Right atrium auricular region (tissue), 2 donors: ENCODE results near the gene SNX22. TPM values are rescaled to one million over a fixed set of nuclear protein-coding genes. Genes with fewer than 3 reads are reported as not detected.
A peak's percentile ranks its signal among the peaks of the same experiment; 100 is the strongest.

Experiments used
- DNase-seq: peaks from one replicate; pipeline ENCODE4 v3.0.0-alpha.2; 2019; ENCODE audit warnings: low spot score
- H3K27ac ChIP-seq, 2 donors: fragments of 200-600 bp; sonication (generic); 1 replicate in 1 of 2; 2 replicates in 1 of 2; pipeline ENCODE4 v1.5.1; 2016 to 2019
- H3K27me3 ChIP-seq, 2 donors: fragments of 200-600 bp; sonication (generic); one replicate each; pipeline versions ENCODE4 v1.5.1 to v1.6.0; 2017 to 2019
- H3K36me3 ChIP-seq: fragments of 200-600 bp; sonication (generic); one replicate; pipeline ENCODE4 v1.5.1; 2016
- H3K4me1 ChIP-seq, 2 donors: fragments of 200-600 bp; sonication (generic); one replicate each; pipeline versions ENCODE4 v1.5.1 to v1.6.0; 2017 to 2019
- H3K4me3 ChIP-seq, 2 donors: fragments of 200-600 bp; sonication (generic); 1 replicate in 1 of 2; 2 replicates in 1 of 2; pipeline ENCODE4 v1.5.1; 2017 to 2019; ENCODE audit warnings: mild to moderate bottlenecking in 1 of 2, moderate library complexity in 1 of 2
- H3K9me3 ChIP-seq, 2 donors: fragments of 200-600 bp; sonication (generic); one replicate each; pipeline ENCODE4 v1.5.1; 2019
- CTCF ChIP-seq, 2 donors: fragments of 200-600 bp; sonication (generic); IDR thresholded peaks; one replicate each; pipeline ENCODE4 v1.5.1; 2019; ENCODE audit warnings: antibody characterized with exemption in 2 of 2
- total RNA-seq, 2 donors: library from RNA; depleted of rRNA; stranded (reverse); fragments of >200 nt; gene quantifications; one replicate each; pipeline ENCODE4 v1.1.0, GENCODE V29; 2016

The SNX22 gene
- total RNA-seq, 2 donors from 2014 or later, result 11.9 to 12.4 TPM

- no peak for DNase-seq
- Histone ChIP-seq H3K27ac (no peak overlapping the region), H3K9me3 (no peaks in the 10 kb centered on the region), H3K4me3 (no peak overlapping the region), H3K4me1 (peaks cover 0 to 33% of the 10 kb centered on the region in 2 donors), H3K27me3 (no peaks in the 10 kb centered on the region), H3K36me3 (peaks cover 77% of the 10 kb centered on the region)
- TF ChIP-seq CTCF (IDR thresholded peaks at IDR 0.05), result no peak
These were observed 15.2 kb upstream of the SNX22 start for GRCh38 chr15:64136347-64136746.

- DNase-seq, result no peak
- H3K27ac ChIP-seq, result peak overlapping the region; percentile 64 to 70
- peaks cover 0 to 26% of the 10 kb centered on the region in 2 donors for H3K4me1 ChIP-seq
- H3K9me3 ChIP-seq, result no peaks in the 10 kb centered on the region
- peaks cover 67% of the 10 kb centered on the region for H3K36me3 ChIP-seq
- H3K4me3 ChIP-seq, result no peak overlapping the region
- peak in 1 of 2 donors; percentile 62 for TF ChIP-seq CTCF (IDR thresholded peaks at IDR 0.05)
- no peaks in the 10 kb centered on the region for H3K27me3 ChIP-seq
These were observed 14.2 kb upstream of the SNX22 start for GRCh38 chr15:64137226-64137833.

GRCh38 chr15:64138331-64138941, 13.1 kb upstream of the SNX22 start:
- Histone ChIP-seq H3K9me3 (no peaks in the 10 kb centered on the region), H3K36me3 (peaks cover 67% of the 10 kb centered on the region), H3K4me1 (peaks cover 0 to 17% of the 10 kb centered on the region in 2 donors), H3K4me3 (no peak overlapping the region), H3K27ac (peak overlapping the region in 1 of 2 donors; percentile 35), H3K27me3 (no peaks in the 10 kb centered on the region)
- no peak for DNase-seq
- no peak for TF ChIP-seq CTCF (IDR thresholded peaks at IDR 0.05)

GRCh38 chr15:64141798-64142512, 9.6 kb upstream of the SNX22 start:
- Histone ChIP-seq H3K36me3 (peaks cover 49% of the 10 kb centered on the region), H3K4me1 (peaks cover 0 to 20% of the 10 kb centered on the region in 2 donors), H3K27me3 (no peaks in the 10 kb centered on the region), H3K4me3 (no peak overlapping the region), H3K27ac (no peak overlapping the region), H3K9me3 (no peaks in the 10 kb centered on the region)
- TF ChIP-seq CTCF (IDR thresholded peaks at IDR 0.05), result no peak
- DNase-seq, result no peak

- peaks cover 36% of the 10 kb centered on the region for H3K36me3 ChIP-seq
- peaks cover 0 to 17% of the 10 kb centered on the region in 2 donors for H3K4me1 ChIP-seq
- DNase-seq, result no peak
- TF ChIP-seq CTCF (IDR thresholded peaks at IDR 0.05), result no peak
- no peaks in the 10 kb centered on the region for H3K9me3 ChIP-seq
- no peak overlapping the region for H3K4me3 ChIP-seq
- no peaks in the 10 kb centered on the region for H3K27me3 ChIP-seq
- H3K27ac ChIP-seq, result no peak overlapping the region
These were observed 8.3 kb upstream of the SNX22 start for GRCh38 chr15:64143276-64143675.
